ENCODE measurements around the gene AKAP12.

The AKAP12 gene

GRCh38 chr6:151306269-151306783, 66.6 kb downstream of the AKAP12 start:
- H3K23ac ChIP-seq (ENCODE audit: low read length in 2 of 2) = no peak overlapping the region
- no peak overlapping the region for H3K4me2 ChIP-seq (ENCODE audit: low read length, poor library complexity, severe bottlenecking)
- H3K36me3 ChIP-seq (ENCODE audit: control insufficient read depth in 1 of 2, insufficient read depth in 2 of 2, low read depth in 1 of 2, low read length in 2 of 2) = peaks cover 13 to 31% of the 10 kb centered on the region in 2 experiments
- H4K91ac ChIP-seq (ENCODE audit: low read length) = no peak overlapping the region
- no peaks in the 10 kb centered on the region for H3K27me3 ChIP-seq (ENCODE audit: control insufficient read depth in 1 of 2, insufficient read depth in 1 of 2, low read length in 2 of 2)
- H2AFZ ChIP-seq (ENCODE audit: low read depth, low read length) = no peak overlapping the region
- H2BK12ac ChIP-seq (ENCODE audit: low read length in 2 of 2) = no peak overlapping the region
- no peak overlapping the region for H2BK5ac ChIP-seq (ENCODE audit: low read depth, low read length, poor library complexity, severe bottlenecking)
- H3K9ac ChIP-seq (ENCODE audit: low read length) = no peak overlapping the region
- no peak overlapping the region for H2BK120ac ChIP-seq (ENCODE audit: low read depth, low read length)
- H3K4me3 ChIP-seq (ENCODE audit: insufficient read depth in 1 of 2, low read depth in 1 of 2, low read length in 2 of 2) = no peak overlapping the region
- peaks cover 21% of the 10 kb centered on the region for H3K79me1 ChIP-seq (replicated peaks; ENCODE audit: low read length, poor library complexity, severe bottlenecking)
- H3K4ac ChIP-seq (ENCODE audit: low read depth in 1 of 2, low read length in 2 of 2) = no peak overlapping the region
- no peak overlapping the region for H4K8ac ChIP-seq (ENCODE audit: low read length)
- H2BK15ac ChIP-seq (ENCODE audit: low read depth, poor library complexity, severe bottlenecking) = no peak overlapping the region
- H3K18ac ChIP-seq (ENCODE audit: low read depth in 1 of 2, low read length in 2 of 2) = no peak overlapping the region
- no peak for DNase-seq
- H3K14ac ChIP-seq (ENCODE audit: low read length in 2 of 2) = no peak overlapping the region
- H3K27ac ChIP-seq (ENCODE audit: low read length, poor library complexity, severe bottlenecking) = no peak overlapping the region
- 93% methylated on average over 10 of the region's 12 CpGs for WGBS
- H3K9me3 ChIP-seq (ENCODE audit: control insufficient read depth, low read length) = no peaks in the 10 kb centered on the region
- no peaks in the 10 kb centered on the region for H3K4me1 ChIP-seq (ENCODE audit: control insufficient read depth, insufficient read depth, low read depth, low read length)
- no peak overlapping the region for H2AK5ac ChIP-seq (ENCODE audit: low read length, severe bottlenecking)

- 62% methylated on average over 4 of the region's 4 CpGs for WGBS
- Histone ChIP-seq H3K36me3 (ENCODE audit: control insufficient read depth in 1 of 2, insufficient read depth in 2 of 2, low read depth in 1 of 2, low read length in 2 of 2) (peaks cover 14 to 31% of the 10 kb centered on the region in 2 experiments), H3K27ac (ENCODE audit: low read length, poor library complexity, severe bottlenecking) (no peak overlapping the region), H2BK15ac (ENCODE audit: low read depth, poor library complexity, severe bottlenecking) (no peak overlapping the region), H2BK12ac (ENCODE audit: low read length in 2 of 2) (no peak overlapping the region), H2BK120ac (ENCODE audit: low read depth, low read length) (no peak overlapping the region), H2AK5ac (ENCODE audit: low read length, severe bottlenecking) (no peak overlapping the region), H2BK5ac (ENCODE audit: low read depth, low read length, poor library complexity, severe bottlenecking) (no peak overlapping the region), H3K27me3 (ENCODE audit: control insufficient read depth in 1 of 2, insufficient read depth in 1 of 2, low read length in 2 of 2) (no peaks in the 10 kb centered on the region), H3K4me2 (ENCODE audit: low read length, poor library complexity, severe bottlenecking) (no peak overlapping the region), H3K9me3 (ENCODE audit: control insufficient read depth, low read length) (no peaks in the 10 kb centered on the region), H3K18ac (ENCODE audit: low read depth in 1 of 2, low read length in 2 of 2) (no peak overlapping the region), H3K23ac (ENCODE audit: low read length in 2 of 2) (no peak overlapping the region), H3K9ac (ENCODE audit: low read length) (no peak overlapping the region), H3K14ac (ENCODE audit: low read length in 2 of 2) (no peak overlapping the region), H3K4me3 (ENCODE audit: insufficient read depth in 1 of 2, low read depth in 1 of 2, low read length in 2 of 2) (no peak overlapping the region), H3K4ac (ENCODE audit: low read depth in 1 of 2, low read length in 2 of 2) (no peak overlapping the region), H2AFZ (ENCODE audit: low read depth, low read length) (no peak overlapping the region), H4K8ac (ENCODE audit: low read length) (no peak overlapping the region), H4K91ac (ENCODE audit: low read length) (no peak overlapping the region), H3K4me1 (ENCODE audit: control insufficient read depth, insufficient read depth, low read depth, low read length) (no peaks in the 10 kb centered on the region), H3K79me1 (replicated peaks; ENCODE audit: low read length, poor library complexity, severe bottlenecking) (peaks cover 24% of the 10 kb centered on the region)
- no peak for DNase-seq
These were observed 67.7 kb downstream of the AKAP12 start for GRCh38 chr6:151307501-151307900.

GRCh38 chr6:151309619-151310018, 69.9 kb downstream of the AKAP12 start:
- no peak overlapping the region for H2BK15ac ChIP-seq (ENCODE audit: low read depth, poor library complexity, severe bottlenecking)
- peak overlapping the region; percentile 75 for H3K9ac ChIP-seq (ENCODE audit: low read length)
- peaks cover 14 to 25% of the 10 kb centered on the region in 2 experiments for H3K36me3 ChIP-seq (ENCODE audit: control insufficient read depth in 1 of 2, insufficient read depth in 2 of 2, low read depth in 1 of 2, low read length in 2 of 2)
- no peak overlapping the region for H3K4me2 ChIP-seq (ENCODE audit: low read length, poor library complexity, severe bottlenecking)
- no peak overlapping the region for H3K14ac ChIP-seq (ENCODE audit: low read length in 2 of 2)
- H3K23ac ChIP-seq (ENCODE audit: low read length in 2 of 2) = no peak overlapping the region
- no peak overlapping the region for H4K8ac ChIP-seq (ENCODE audit: low read length)
- H3K4me3 ChIP-seq (ENCODE audit: insufficient read depth in 1 of 2, low read depth in 1 of 2, low read length in 2 of 2) = no peak overlapping the region
- H3K79me1 ChIP-seq (replicated peaks; ENCODE audit: low read length, poor library complexity, severe bottlenecking) = peaks cover 26% of the 10 kb centered on the region
- no peaks in the 10 kb centered on the region for H3K27me3 ChIP-seq (ENCODE audit: control insufficient read depth in 1 of 2, insufficient read depth in 1 of 2, low read length in 2 of 2)
- H3K4ac ChIP-seq (ENCODE audit: low read depth in 1 of 2, low read length in 2 of 2) = no peak overlapping the region
- H2AK5ac ChIP-seq (ENCODE audit: low read length, severe bottlenecking) = no peak overlapping the region
- H3K4me1 ChIP-seq (ENCODE audit: control insufficient read depth, insufficient read depth, low read depth, low read length) = no peaks in the 10 kb centered on the region
- WGBS = 92% methylated on average over 3 of the region's 4 CpGs
- no peak overlapping the region for H4K91ac ChIP-seq (ENCODE audit: low read length)
- no peak for DNase-seq
- H3K27ac ChIP-seq (ENCODE audit: low read length, poor library complexity, severe bottlenecking) = no peak overlapping the region
- no peak overlapping the region for H2BK5ac ChIP-seq (ENCODE audit: low read depth, low read length, poor library complexity, severe bottlenecking)
- no peaks in the 10 kb centered on the region for H3K9me3 ChIP-seq (ENCODE audit: control insufficient read depth, low read length)
- no peak overlapping the region for H2BK120ac ChIP-seq (ENCODE audit: low read depth, low read length)
- H2AFZ ChIP-seq (ENCODE audit: low read depth, low read length) = no peak overlapping the region
- no peak overlapping the region for H3K18ac ChIP-seq (ENCODE audit: low read depth in 1 of 2, low read length in 2 of 2)
- H2BK12ac ChIP-seq (ENCODE audit: low read length in 2 of 2) = no peak overlapping the region

- no peak overlapping the region for H4K8ac ChIP-seq (ENCODE audit: low read length)
- no peak overlapping the region for H3K4ac ChIP-seq (ENCODE audit: low read depth in 1 of 2, low read length in 2 of 2)
- H3K4me3 ChIP-seq (ENCODE audit: insufficient read depth in 1 of 2, low read depth in 1 of 2, low read length in 2 of 2) = peak overlapping the region in 1 of 2 experiments; percentile 26
- no peak overlapping the region for H2AFZ ChIP-seq (ENCODE audit: low read depth, low read length)
- H3K4me1 ChIP-seq (ENCODE audit: control insufficient read depth, insufficient read depth, low read depth, low read length) = no peaks in the 10 kb centered on the region
- H3K27ac ChIP-seq (ENCODE audit: low read length, poor library complexity, severe bottlenecking) = no peak overlapping the region
- no peak overlapping the region for H2BK15ac ChIP-seq (ENCODE audit: low read depth, poor library complexity, severe bottlenecking)
- no peak overlapping the region for H2AK5ac ChIP-seq (ENCODE audit: low read length, severe bottlenecking)
- no peak overlapping the region for H3K14ac ChIP-seq (ENCODE audit: low read length in 2 of 2)
- H3K36me3 ChIP-seq (ENCODE audit: control insufficient read depth in 1 of 2, insufficient read depth in 2 of 2, low read depth in 1 of 2, low read length in 2 of 2) = peaks cover 14 to 25% of the 10 kb centered on the region in 2 experiments
- no peak overlapping the region for H2BK12ac ChIP-seq (ENCODE audit: low read length in 2 of 2)
- H2BK5ac ChIP-seq (ENCODE audit: low read depth, low read length, poor library complexity, severe bottlenecking) = no peak overlapping the region
- no peak overlapping the region for H3K18ac ChIP-seq (ENCODE audit: low read depth in 1 of 2, low read length in 2 of 2)
- no peak overlapping the region for H3K23ac ChIP-seq (ENCODE audit: low read length in 2 of 2)
- H3K27me3 ChIP-seq (ENCODE audit: control insufficient read depth in 1 of 2, insufficient read depth in 1 of 2, low read length in 2 of 2) = no peaks in the 10 kb centered on the region
- H3K9me3 ChIP-seq (ENCODE audit: control insufficient read depth, low read length) = no peaks in the 10 kb centered on the region
- H3K4me2 ChIP-seq (ENCODE audit: low read length, poor library complexity, severe bottlenecking) = no peak overlapping the region
- WGBS = 98% methylated on average over 6 of the region's 12 CpGs
- DNase-seq = no peak
- H3K79me1 ChIP-seq (replicated peaks; ENCODE audit: low read length, poor library complexity, severe bottlenecking) = peaks cover 28% of the 10 kb centered on the region
- no peak overlapping the region for H4K91ac ChIP-seq (ENCODE audit: low read length)
- H2BK120ac ChIP-seq (ENCODE audit: low read depth, low read length) = no peak overlapping the region
- peak overlapping the region; percentile 75 for H3K9ac ChIP-seq (ENCODE audit: low read length)
These were observed 70.5 kb downstream of the AKAP12 start for GRCh38 chr6:151310279-151310678.

All from mesenchymal stem cell (in vitro differentiated cells and primary cell).